Superior temporal gyrus (tissue), 1 donor: Measurements from ENCODE around the gene TRIM10.

ENCODE experiments used
- DNase-seq: peaks from one replicate; pipeline ENCODE4 v3.0.0-alpha.2; 2016; ENCODE audit errors: extremely low spot score

Gene TRIM10, protein sequence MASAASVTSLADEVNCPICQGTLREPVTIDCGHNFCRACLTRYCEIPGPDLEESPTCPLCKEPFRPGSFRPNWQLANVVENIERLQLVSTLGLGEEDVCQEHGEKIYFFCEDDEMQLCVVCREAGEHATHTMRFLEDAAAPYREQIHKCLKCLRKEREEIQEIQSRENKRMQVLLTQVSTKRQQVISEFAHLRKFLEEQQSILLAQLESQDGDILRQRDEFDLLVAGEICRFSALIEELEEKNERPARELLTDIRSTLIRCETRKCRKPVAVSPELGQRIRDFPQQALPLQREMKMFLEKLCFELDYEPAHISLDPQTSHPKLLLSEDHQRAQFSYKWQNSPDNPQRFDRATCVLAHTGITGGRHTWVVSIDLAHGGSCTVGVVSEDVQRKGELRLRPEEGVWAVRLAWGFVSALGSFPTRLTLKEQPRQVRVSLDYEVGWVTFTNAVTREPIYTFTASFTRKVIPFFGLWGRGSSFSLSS

DNA sequence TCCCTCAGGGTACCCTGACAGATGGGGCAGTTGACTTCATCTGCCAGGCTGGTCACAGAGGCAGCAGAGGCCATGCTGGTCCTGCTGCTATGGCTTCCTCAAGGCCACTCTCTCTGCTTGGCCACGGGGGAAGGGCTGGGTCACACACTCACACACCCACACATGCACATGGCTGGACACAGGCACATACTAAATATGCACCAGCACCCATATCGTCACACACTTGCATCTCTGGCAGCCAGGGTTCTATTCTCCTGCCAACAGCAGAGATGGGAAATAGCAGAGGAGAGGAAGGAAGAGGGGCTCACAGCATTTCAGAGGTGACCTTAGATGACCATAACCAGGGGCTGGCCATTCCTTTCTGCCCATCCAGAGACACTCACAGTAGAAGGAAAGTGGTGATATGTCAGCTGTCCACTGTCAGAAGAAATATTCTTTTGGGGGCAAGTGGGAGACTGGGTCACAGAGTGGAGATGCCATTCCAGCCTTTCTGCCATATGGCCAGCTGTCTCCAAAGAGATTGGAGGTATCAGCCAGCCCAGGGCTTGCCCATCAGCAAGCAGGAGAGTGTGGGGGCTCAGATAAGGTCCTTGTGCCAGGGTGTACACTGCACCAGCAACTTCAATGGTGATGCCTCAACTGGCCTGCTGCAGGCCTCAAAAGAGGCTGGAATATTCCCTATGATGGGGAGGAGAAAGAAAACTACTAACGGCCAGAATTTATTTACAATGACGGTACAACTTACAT, at the start of gene TRIM10:
TSS of gene TRIM10 (minus strand) at position 427 of the 747 bp plus-strand sequence. CDS start at position 74, 353 bp downstream.
- DNase-seq = no peak

GRCh38 chr6:30207619-30208295, 46.7 kb upstream of the TRIM10 start:
- DNase-seq = no peak

DNA sequence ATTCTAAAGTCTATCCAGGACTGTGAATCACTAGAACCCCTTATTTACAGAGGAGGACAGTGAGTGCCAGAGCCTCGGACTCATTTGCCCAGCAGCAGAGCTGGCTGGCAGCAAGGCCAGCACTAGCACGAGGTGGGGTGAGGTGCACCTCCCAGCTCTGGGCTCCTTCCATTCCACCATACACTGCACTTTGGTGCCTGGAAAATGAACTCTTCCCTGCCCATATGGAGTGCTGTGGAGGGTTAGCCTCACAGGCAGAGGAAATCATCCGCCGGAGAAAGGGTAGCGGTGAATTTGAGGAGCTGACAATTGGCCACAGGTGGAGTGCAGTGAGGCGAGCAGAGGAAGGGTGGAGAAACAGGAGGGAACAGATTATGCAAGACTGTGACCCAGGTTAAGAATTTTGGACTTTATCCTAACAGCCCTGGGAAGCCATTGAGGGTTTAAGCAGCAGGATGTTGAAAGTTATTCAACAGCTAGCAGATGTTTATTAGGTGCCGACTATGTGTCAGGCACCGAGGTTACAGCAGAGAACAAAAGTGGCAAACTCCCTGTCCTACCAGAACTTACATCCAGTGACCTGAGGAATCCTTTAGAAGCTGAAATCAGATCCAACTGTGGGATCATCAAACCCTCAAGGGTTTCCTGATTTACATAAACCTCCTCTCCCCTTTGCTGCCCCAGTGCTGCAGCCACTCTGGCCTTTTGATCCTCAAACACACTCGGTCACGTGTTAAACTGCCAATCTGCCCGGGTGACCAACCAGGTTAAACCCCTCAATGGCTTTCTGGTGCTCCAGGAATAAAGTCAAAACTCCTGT, 46.0 kb upstream of the TRIM10 start:
- no peak for DNase-seq

- DNase-seq = no peak
These were observed 45.1 kb upstream of the TRIM10 start for GRCh38 chr6:30206152-30206551.

DNA sequence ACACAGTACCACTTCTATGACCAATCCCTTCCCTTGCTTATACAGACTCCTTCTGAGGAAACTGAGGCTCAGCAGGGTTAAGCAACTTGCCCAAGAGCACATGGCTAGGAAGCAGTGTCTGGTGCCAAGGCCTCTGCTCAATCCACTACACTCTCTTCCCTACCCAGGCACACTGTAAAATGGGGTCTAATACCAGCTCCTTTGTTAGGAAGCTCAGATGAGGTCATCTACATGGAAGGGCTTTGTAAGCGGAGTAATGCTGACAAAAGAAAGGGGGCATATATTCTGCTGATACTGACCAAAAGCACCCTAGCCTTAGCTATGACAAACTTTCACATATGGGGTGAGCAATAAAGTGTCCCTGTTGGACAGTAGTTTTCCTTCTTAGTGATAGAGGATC, 43.1 kb upstream of the TRIM10 start:
- no peak for DNase-seq

DNA sequence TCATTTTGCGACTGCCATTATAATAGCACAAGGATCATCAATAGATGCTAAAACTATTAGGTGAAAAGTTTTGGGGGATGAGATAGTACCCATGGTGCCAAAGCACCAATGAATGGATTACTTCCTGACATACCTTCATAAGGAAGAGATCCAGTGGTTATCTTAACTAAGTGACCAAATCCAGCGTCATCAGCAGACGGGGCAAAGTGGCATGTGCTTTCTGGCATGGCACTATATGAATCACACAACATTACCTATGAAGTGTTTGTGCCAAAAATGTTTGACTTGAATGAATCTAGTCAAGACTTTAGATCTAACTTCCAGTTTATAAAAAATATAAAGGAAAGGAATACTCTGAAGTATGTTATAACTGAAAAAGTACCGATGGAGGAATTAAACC, 41.4 kb upstream of the TRIM10 start:
- no peak for DNase-seq

- no peak for DNase-seq
These were observed 39.7 kb upstream of the TRIM10 start for GRCh38 chr6:30200551-30201281.

GRCh38 chr6:30198166-30199084, 37.4 kb upstream of the TRIM10 start:
- no peak for DNase-seq

DNA sequence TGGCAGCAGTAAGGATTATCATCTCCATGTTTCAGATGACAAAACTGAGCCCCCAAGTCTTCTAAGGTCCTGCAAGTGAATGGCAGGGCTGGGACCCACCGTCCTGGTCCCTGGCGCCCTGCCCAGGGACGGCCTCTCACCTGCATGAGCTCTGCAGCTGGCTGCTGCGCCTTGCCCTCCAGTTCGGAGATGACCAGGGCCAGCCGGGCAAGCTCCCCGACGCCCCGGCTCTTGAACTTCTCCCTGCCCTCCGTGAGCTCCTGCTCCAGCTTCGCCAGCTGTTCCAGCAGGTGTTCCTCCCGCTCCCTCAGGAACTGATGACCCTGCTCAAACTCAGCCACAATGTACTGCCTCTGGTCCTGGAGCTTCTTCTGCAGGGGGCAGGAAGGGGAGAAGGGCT, 35.4 kb upstream of the TRIM10 start:
- no peak for DNase-seq

DNA sequence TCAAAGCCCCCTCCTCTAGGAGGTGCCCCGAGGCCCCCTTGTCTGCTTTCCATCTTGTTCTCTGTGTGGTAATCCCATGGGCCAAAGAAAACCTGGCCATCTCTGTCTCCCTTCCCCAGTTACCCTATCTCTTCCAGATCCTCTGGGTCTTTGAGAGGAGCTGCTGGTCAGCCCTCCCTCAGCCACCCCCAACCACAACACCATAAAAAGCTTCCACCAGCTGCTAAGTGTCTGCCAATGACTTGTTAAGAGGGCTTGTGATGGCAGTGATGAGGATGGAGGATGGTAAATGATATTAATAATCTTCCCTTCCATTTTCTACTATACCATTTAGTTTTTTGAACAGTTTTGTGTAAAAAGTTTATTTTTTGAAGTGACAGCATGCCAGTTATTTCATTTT, 34.9 kb upstream of the TRIM10 start:
- no peak for DNase-seq

DNA sequence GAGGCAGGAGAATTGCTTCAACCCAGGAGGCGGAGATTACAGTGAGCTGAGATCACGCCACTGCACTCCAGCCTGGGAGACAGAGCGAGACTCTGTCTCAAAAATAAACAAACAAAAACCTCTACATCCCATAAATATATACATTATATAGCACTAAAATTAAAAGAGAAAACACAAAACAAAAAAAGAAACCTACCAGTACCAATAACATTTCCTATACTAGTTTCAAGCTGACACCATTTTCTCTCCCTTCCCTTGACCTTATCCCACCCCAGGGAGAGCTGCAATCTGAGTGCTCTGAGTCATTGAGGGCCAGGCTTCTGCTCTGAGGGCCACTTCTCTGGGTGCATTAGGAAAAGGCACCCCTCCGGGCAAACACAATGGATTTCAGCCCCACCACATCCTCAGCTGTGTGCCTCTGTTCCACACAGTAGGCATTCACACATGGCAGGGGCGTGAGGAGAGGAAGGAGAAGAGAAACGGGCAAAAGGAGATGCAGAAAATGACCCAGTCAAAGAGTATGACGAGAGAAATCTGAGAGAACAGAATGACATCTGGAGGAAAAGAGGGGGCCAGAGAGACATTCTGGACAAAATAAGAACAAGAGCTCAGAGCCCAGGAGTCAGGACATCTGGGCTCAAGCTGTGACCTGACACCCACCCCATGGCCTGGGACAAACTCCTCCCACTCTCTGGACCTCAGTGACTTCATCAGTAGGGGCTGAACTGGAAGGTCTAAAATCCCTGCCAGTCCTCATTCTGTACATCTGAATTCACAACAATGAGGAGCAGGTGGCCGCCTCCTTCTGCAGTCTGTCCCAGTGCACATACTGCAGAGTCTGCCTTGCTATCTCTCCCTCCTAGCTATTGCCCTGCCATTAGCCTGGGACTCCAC, 34.0 kb upstream of the TRIM10 start:
- no peak for DNase-seq

DNA sequence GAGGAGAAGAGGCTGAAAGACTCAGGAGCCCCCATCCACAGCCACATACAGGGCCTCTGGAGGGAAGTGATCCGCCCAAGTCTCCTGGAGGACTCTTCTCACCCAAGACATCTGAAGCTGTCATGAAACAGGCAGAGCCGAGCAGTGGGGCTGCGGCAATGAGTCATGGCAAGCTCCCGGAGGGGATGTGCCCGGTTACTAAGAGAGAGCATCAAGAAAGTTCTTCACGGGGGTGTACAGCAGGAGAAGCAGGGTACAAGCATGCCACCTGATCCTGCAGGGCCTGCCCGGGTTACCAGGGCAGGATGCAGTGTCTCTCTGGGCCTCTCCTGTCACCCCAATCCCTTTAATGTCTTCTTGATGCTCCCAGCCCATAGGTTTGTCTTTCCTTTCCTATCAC, 31.1 kb upstream of the TRIM10 start:
- DNase-seq = no peak

DNA sequence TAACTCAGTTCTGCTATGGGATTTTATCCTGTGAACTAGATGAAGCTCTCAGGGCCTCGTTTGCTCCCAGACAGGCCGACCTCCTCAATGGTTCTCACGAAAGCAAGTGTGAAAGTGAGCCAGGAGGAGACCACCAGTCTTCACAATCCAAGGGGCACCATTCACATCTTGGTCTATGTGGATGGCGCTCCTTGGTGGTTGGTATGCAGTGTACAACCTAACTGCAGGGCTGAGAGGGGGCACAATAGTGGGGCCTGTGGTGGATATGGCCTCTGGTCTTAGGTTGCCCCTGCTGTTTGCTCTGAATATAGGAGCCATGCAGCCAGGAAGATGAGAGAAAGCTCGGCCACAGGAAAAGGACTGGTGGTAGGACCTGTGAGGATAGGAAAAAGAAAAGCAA, 27.5 kb upstream of the TRIM10 start:
- no peak for DNase-seq

DNA sequence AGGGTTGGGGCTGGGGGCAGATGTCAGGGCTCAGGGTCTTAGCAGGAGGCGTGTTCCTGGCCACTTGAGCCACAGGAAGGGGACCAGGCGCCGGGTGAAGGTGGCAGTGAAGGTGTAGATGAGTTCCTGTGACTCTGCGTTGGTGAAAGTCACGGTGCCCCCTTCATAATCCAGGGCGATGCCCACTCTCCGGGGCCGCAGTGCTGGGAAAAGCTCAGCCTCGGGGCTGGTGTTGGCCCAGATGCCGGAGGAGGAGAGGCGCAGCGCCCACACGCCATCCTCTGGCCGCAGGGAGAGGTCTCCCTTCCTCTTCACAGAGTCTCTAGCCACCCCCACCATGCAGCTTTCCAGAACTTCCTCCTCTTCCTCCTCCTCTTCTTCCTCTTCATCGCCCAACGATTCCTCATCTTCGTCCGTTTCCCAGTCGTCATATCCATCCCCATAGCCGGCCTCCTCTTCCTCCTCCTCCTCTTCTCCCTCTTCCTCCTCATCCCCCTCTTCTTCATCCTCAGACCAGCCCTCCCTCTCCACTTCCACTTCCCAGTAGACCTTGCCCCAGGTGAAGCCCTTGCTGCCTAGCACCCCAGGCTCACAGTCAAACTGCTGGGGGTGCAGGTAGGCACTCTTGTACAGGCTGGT, 25.0 kb upstream of the TRIM10 start:
- no peak for DNase-seq

DNA sequence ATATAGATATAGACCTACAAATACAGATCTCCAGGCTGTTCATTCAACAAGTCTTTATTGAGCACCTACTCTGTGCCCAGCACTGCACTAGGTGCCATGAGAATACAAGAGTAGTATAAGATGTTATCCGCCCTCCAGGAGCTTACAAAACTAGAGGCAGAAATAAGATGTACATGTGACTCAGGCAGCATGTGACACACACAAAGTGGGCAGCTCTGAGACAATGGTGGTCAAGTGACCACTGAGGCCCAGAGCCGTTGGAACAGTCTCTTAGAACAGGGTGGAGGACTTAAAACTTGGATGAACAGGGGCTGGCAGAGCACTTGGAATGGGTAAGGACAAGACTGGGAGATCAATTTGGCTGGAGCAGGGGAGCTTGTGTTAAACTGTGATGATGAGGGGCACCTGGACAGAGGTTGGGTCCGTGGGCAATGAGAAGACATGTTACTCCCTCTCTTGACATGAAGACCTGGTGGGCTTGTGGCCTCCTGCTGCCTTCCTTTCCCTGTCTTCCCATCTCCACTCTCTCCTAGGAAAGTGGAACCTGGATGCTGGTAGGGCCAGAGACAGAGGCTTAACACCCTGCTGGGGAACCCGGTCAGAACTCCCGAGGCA, 23.5 kb upstream of the TRIM10 start:
- DNase-seq = no peak

- no peak for DNase-seq
These were observed 19.1 kb upstream of the TRIM10 start for GRCh38 chr6:30180145-30180544.

DNA sequence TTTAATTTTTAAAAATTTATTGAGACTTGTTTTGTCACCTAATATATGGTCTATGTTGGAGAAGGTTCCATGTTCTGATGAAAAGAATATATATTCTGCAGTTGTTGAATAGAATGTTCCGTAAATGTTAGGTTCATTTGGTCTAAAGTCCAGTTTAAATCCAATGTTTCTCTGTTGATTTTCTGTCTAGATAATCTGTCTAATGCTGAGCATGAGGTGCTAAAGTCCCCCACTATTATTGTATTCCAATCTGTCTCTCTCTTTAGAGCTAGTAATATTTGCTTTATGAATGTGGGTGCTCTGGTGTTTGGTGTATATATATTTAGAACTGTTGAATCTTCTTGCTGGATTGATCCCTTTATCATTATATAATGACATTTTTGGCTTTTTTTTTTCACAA, 17.8 kb upstream of the TRIM10 start:
- DNase-seq = no peak

- DNase-seq = no peak
These were observed 14.8 kb upstream of the TRIM10 start for GRCh38 chr6:30175765-30176164.
